ENCODE results near the gene MARK3. TPM values are rescaled to one million over a fixed set of nuclear protein-coding genes. Genes with fewer than 3 reads are reported as not detected.

The MARK3 gene
- total and polyA plus RNA-seq, 2 of the 4 experiments (the other 2 are of a cell fraction): 78.5 to 80.5 TPM

DNA sequence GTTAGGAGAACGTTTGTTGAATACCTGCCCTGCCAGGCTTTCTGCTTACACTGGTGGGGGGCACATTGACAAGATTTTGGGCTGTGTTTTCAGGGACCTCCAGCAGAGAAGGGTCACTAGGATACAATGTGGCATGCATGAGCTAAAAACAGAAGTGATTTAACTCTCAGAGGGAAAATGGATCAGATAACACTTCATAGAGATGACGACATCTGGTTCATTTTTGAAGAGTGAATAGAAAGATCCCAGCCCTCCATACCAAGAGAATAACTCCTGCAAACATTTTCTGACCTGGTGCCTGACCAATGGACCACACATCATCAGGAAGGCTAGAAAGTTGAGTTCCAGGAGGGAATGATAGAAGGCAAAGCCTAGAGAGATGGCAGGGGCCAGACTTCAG, 103.7 kb downstream of the MARK3 start:
- Histone ChIP-seq H3K4me1 (ENCODE audit: control insufficient read depth, insufficient read depth, low read length) (peaks cover 13% of the 10 kb centered on the region), H3K23ac (ENCODE audit: low read depth, low read length) (no peak overlapping the region), H3K4me3 (ENCODE audit: insufficient read depth, low read depth, low read length) (no peak overlapping the region), H2AK9ac (replicated peaks; ENCODE audit: low read depth, low read length, poor library complexity) (no peak overlapping the region), H3K9ac (ENCODE audit: low read depth, low read length) (no peak overlapping the region), H3K18ac (ENCODE audit: low read depth, low read length) (peak overlapping the region; percentile 3; the same call in 1 of the 2 replicates), H3K27ac (ENCODE audit: insufficient read depth, low read length) (peak overlapping the region; percentile 57; the same call in 1 of the 2 replicates), H2BK5ac (ENCODE audit: low read depth, low read length, poor library complexity, severe bottlenecking) (peak overlapping the region; percentile 59), H2BK120ac (ENCODE audit: low read depth, low read length) (no peak overlapping the region), H3K27me3 (ENCODE audit: control insufficient read depth, insufficient read depth, low read length) (no peaks in the 10 kb centered on the region), H3K9me1 (ENCODE audit: insufficient read depth, low read length) (peaks cover 11% of the 10 kb centered on the region), H4K91ac (ENCODE audit: insufficient read depth, low read depth, low read length) (no peak overlapping the region), H3K4ac (ENCODE audit: low read depth, low read length) (peak overlapping the region; percentile 30; the same call in 1 of the 2 replicates), H4K8ac (ENCODE audit: low read depth in 2 of 2, low read length in 2 of 2) (peak overlapping the region in 1 of 2 experiments; percentile 28; a peak in 1 of 4 replicates), H3K14ac (replicated peaks; ENCODE audit: low read depth, low read length) (no peak overlapping the region), H2AK5ac (ENCODE audit: low read depth, low read length) (no peak overlapping the region; the same call in 1 of the 2 replicates), H3K4me2 (ENCODE audit: low read depth, low read length) (peak overlapping the region; percentile 38; the same call in 1 of the 2 replicates), H2AFZ (replicated peaks; ENCODE audit: low read length, poor library complexity) (no peak overlapping the region), H3K9me3 (ENCODE audit: control insufficient read depth, insufficient read depth, low read length) (no peaks in the 10 kb centered on the region), H3K56ac (ENCODE audit: extremely low read depth, insufficient read depth, low read length) (no peak overlapping the region), H3K79me1 (ENCODE audit: low read depth in 1 of 2, low read length in 2 of 2) (peaks cover 22 to 70% of the 10 kb centered on the region in 2 experiments), H4K5ac (ENCODE audit: low read depth, low read length) (no peak overlapping the region), H4K20me1 (ENCODE audit: insufficient read depth, low read length) (peaks cover 15% of the 10 kb centered on the region; the same call in 1 of the 2 replicates), H2BK20ac (ENCODE audit: low read depth, low read length) (no peak overlapping the region), H3K36me3 (ENCODE audit: control insufficient read depth, insufficient read depth, low read length) (peaks cover 36% of the 10 kb centered on the region), H2BK15ac (ENCODE audit: low read depth, low read length) (no peak overlapping the region)
- intact Hi-C loops (cut with micrococcal nuclease) (no loop called here), dilution Hi-C loops (cut with HindIII; ENCODE audit: low sequenced_read_pairs, unreplicated experiment) (no loop called here), in situ Hi-C loops (cut with MboI; ENCODE audit: low sequenced_read_pairs) (no loop called here)
- ChIA-PET CTCF (no interaction called here), POLR2A (ENCODE audit: unreplicated experiment) (no interaction called here)
- ATAC-seq (ENCODE audit: low read depth) (peak; percentile 83), DNase-seq (peak; percentile 82)
- 33% methylated on average over 1 of the region's 2 CpGs; no CpG with 5 or more reads in 1 of the 2 experiments for WGBS, 2 experiments (ENCODE audit: extremely low coverage in 2 of 2, insufficient read length in 1 of 2)
- BruUV-seq (replicated peaks): no TSS peak
- no peak for TF ChIP-seq POLR2A (IDR thresholded peaks at IDR 0.05; ENCODE audit: low read depth, low read length)
- no peak for TF ChIP-seq MAFK (IDR thresholded peaks at IDR 0.05; ENCODE audit: low read depth, low read length)
- TF ChIP-seq RFX5 (IDR thresholded peaks at IDR 0.05; ENCODE audit: low read depth, low read length): no peak
- TF ChIP-seq FOS (IDR thresholded peaks at IDR 0.05; ENCODE audit: low read depth, low read length): peak; percentile 33; the same call in 1 of the 2 replicates
- no peak for TF ChIP-seq NFE2L2 (IDR thresholded peaks at IDR 0.05; ENCODE audit: low read depth, low read length)
- TF ChIP-seq CEBPB (IDR thresholded peaks at IDR 0.05; ENCODE audit: low read depth, low read length): peak; percentile 62
- TF ChIP-seq RAD21 (IDR thresholded peaks at IDR 0.05; ENCODE audit: low read length): no peak
- no peak for TF ChIP-seq MXI1 (IDR thresholded peaks at IDR 0.05; ENCODE audit: borderline replicate concordance, low read depth, low read length)
- TF ChIP-seq, protein P1, sequence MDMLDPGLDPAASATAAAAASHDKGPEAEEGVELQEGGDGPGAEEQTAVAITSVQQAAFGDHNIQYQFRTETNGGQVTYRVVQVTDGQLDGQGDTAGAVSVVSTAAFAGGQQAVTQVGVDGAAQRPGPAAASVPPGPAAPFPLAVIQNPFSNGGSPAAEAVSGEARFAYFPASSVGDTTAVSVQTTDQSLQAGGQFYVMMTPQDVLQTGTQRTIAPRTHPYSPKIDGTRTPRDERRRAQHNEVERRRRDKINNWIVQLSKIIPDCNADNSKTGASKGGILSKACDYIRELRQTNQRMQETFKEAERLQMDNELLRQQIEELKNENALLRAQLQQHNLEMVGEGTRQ (IDR thresholded peaks at IDR 0.05; ENCODE audit: low read depth, low read length): no peak
- TF ChIP-seq CHD1 (IDR thresholded peaks at IDR 0.05; ENCODE audit: low read depth, low read length): no peak

Measured in IMR-90 (cell line).